K562 (cell line): ENCODE results near the gene DDX41. TPM values are rescaled to one million over a fixed set of nuclear protein-coding genes. Genes with fewer than 3 reads are reported as not detected.

Experiments
- ATAC-seq: fragments of 200-7000 bp; cut with Tn5 transposase; 3 replicates; pipeline ENCODE4 v1.9.1; 2020; ENCODE audit warnings: moderate library complexity
- BruUV-seq: library from RNA; stranded (reverse); fragments of 400-500 nt; replicated peaks from 2 replicates; lab custom pipeline; 2021; lab: Mats Ljungman, UMichigan
- CTCF ChIA-PET: fragments of 300-600 bp; formaldehyde crosslinking; extraction: SDS; loops from one replicate; lab custom pipeline; 2021; ENCODE audit warnings: low intra/inter-chr PET ratio; lab: Yijun Ruan, JAX
- POLR2A ChIA-PET: fragments of 300-600, 350-650 bp; sonication (Branson Sonifier 250); formaldehyde crosslinking; extraction: SDS; loops from one replicate; lab custom pipeline; 2021; ENCODE audit warnings: antibody characterized with exemption, inconsistent platforms; lab: Yijun Ruan, JAX
- DNase-seq, 4 experiments: peaks; one replicate each; pipeline versions ENCODE4 v3.0.0 to v3.0.0-alpha.2; 2011 to 2018; ENCODE audit warnings: low spot score in 3 of 4, mixed read lengths in 3 of 4; ENCODE audit errors: extremely low read depth in 1 of 4
- FAIRE-seq: peaks from 2 replicates; lab custom pipeline; 2011; peaks lifted over from hg19 to GRCh38; lab: Jason Lieb, UNC
- H2AFZ ChIP-seq: 2 replicates; pipeline ENCODE4 v1.6.0; 2011; ENCODE audit warnings: low read depth, low read length, control low read depth, inconsistent platforms
- H3K27ac ChIP-seq: fragments of 200-600 bp; 3 replicates; pipeline ENCODE4 v1.8.0; 2011; ENCODE audit warnings: low read depth, mild to moderate bottlenecking, control low read depth, inconsistent platforms, low read length, moderate library complexity, mixed read lengths; ENCODE audit errors: extremely low read depth
- H3K27me3 ChIP-seq, 2 experiments: fragments of 300-600 bp in 1 of 2; 2 replicates in 1 of 2; 3 replicates in 1 of 2; pipeline versions ENCODE4 v1.6.0 to v1.8.0; 2011; ENCODE audit warnings: inconsistent platforms in 2 of 2, low read length in 2 of 2, mild to moderate bottlenecking in 1 of 2, mixed read lengths in 1 of 2, moderate library complexity in 1 of 2; ENCODE audit not compliant: control insufficient read depth in 2 of 2, insufficient read depth in 2 of 2
- H3K36me3 ChIP-seq: fragments of 300-600 bp; 3 replicates; pipeline ENCODE4 v1.8.0; 2011; ENCODE audit warnings: mild to moderate bottlenecking, low read length, inconsistent platforms; ENCODE audit not compliant: control insufficient read depth, insufficient read depth
- H3K4me1 ChIP-seq, 2 experiments: fragments of 200-600 bp in 1 of 2; replicated peaks in 1 of 2; 2 replicates in 1 of 2; 3 replicates in 1 of 2; pipeline versions ENCODE4 v1.5.1 to v1.8.0; 2011; ENCODE audit warnings: inconsistent platforms in 2 of 2, low read length in 2 of 2, mild to moderate bottlenecking in 1 of 2, mixed read lengths in 1 of 2, moderate library complexity in 1 of 2; ENCODE audit not compliant: control insufficient read depth in 2 of 2, insufficient read depth in 2 of 2
- H3K4me2 ChIP-seq: 2 replicates; pipeline ENCODE4 v1.6.1; 2011; ENCODE audit warnings: low read length, control low read depth, inconsistent platforms, mixed read lengths; ENCODE audit not compliant: insufficient read depth
- H3K4me3 ChIP-seq: fragments of 200-600 bp; sonication (generic), shearing (Covaris generic); 2 replicates; pipeline ENCODE4 v1.5.1; 2016; ENCODE audit warnings: control low read depth, inconsistent platforms
- H3K79me2 ChIP-seq: fragments of 200-600 bp; 3 replicates; pipeline ENCODE4 v1.8.0; 2011; ENCODE audit warnings: low read length, inconsistent platforms; ENCODE audit not compliant: control insufficient read depth, insufficient read depth
- H3K9ac ChIP-seq, 2 experiments: 2 replicates each; pipeline versions ENCODE4 v1.6.0 to v1.6.1; 2011; ENCODE audit warnings: low read depth in 2 of 2, low read length in 2 of 2, control low read depth in 1 of 2, inconsistent platforms in 1 of 2, mild to moderate bottlenecking in 1 of 2, mixed read lengths in 1 of 2; ENCODE audit not compliant: insufficient read depth in 1 of 2
- H3K9me1 ChIP-seq: one replicate; pipeline ENCODE4 v1.6.0; 2011; ENCODE audit warnings: inconsistent platforms, mild to moderate bottlenecking, low read length, moderate library complexity; ENCODE audit not compliant: control insufficient read depth, insufficient read depth
- H3K9me3 ChIP-seq: replicated peaks from 2 replicates; pipeline ENCODE4 v1.5.1; 2011; ENCODE audit warnings: low read depth, low read length, inconsistent platforms; ENCODE audit not compliant: control insufficient read depth, insufficient read depth
- H4K20me1 ChIP-seq: replicated peaks from 2 replicates; pipeline ENCODE4 v1.6.1; 2011; ENCODE audit warnings: low read length, inconsistent platforms, mixed read lengths; ENCODE audit not compliant: control insufficient read depth, insufficient read depth
- ATF6 ChIP-seq: sonication (generic); formaldehyde crosslinking; IDR thresholded peaks from 2 replicates; pipeline ENCODE4 v1.4.0; 2020; ENCODE audit warnings: mild to moderate bottlenecking, missing genetic modification reagents
- ETS2 ChIP-seq: IDR thresholded peaks from 2 replicates; pipeline ENCODE4 v1.6.1; 2016; ENCODE audit warnings: borderline replicate concordance, missing genetic modification characterization, mild to moderate bottlenecking, moderate library complexity, missing compliant biosample characterization; ENCODE audit not compliant: poor library complexity, severe bottlenecking
- KAT8 ChIP-seq: fragments of 450-650 bp; IDR thresholded peaks from 2 replicates; pipeline ENCODE4 v1.6.1; 2016; ENCODE audit warnings: low read depth, mild to moderate bottlenecking
- KHSRP ChIP-seq: fragments of 450-650 bp; IDR thresholded peaks from 2 replicates; pipeline ENCODE4 v1.6.1; 2017
- POLR2B ChIP-seq: fragments of 450-650 bp; IDR thresholded peaks from 2 replicates; pipeline ENCODE4 v1.6.1; 2018; ENCODE audit warnings: low read depth; ENCODE audit not compliant: partially characterized antibody
- POLR2G ChIP-seq: fragments of 200-400 bp; formaldehyde crosslinking; IDR thresholded peaks from 2 replicates; pipeline ENCODE4 v1.6.1; 2017; ENCODE audit warnings: low read depth, mild to moderate bottlenecking, antibody characterized with exemption, low read length, moderate library complexity
- SAP30 ChIP-seq: fragments of 200-600 bp; sonication (generic); IDR thresholded peaks from 2 replicates; pipeline ENCODE4 v1.6.1; 2012; ENCODE audit warnings: borderline replicate concordance, low read depth, mild to moderate bottlenecking, moderate library complexity, low read length, control low read depth, inconsistent platforms; ENCODE audit not compliant: insufficient read depth, poor library complexity, severe bottlenecking
- TOE1 ChIP-seq, 2 experiments: fragments of 450-650 bp in 1 of 2; sonication (generic) in 1 of 2; formaldehyde crosslinking in 1 of 2; IDR thresholded peaks; 2 replicates each; pipeline versions ENCODE4 v1.7.1 to v1.8.0; 2016 to 2022; ENCODE audit warnings: borderline replicate concordance in 2 of 2, mild to moderate bottlenecking in 2 of 2, antibody characterized with exemption in 1 of 2, inconsistent platforms in 1 of 2, low read depth in 1 of 2, missing genetic modification reagents in 1 of 2, moderate library complexity in 1 of 2
- ZKSCAN8 ChIP-seq: fragments of 200-800 bp; sonication (Bioruptor generic); IDR thresholded peaks from 2 replicates; pipeline ENCODE4 v1.6.1; 2016; ENCODE audit warnings: missing genetic modification characterization, missing compliant biosample characterization
- ZNF174 ChIP-seq: fragments of 250-450 bp; sonication (Bioruptor Pico); IDR thresholded peaks from 2 replicates; pipeline ENCODE4 v1.4.0; 2020; ENCODE audit warnings: mild to moderate bottlenecking
- ZSCAN32 ChIP-seq: fragments of 450-650 bp; formaldehyde crosslinking; IDR thresholded peaks from 2 replicates; pipeline ENCODE4 v1.4.0; 2020; ENCODE audit warnings: mild to moderate bottlenecking, moderate library complexity
- WGBS: fragments of 100-300 bp; shearing (Covaris generic); methylation state at CpG from one replicate; pipeline ENCODE4 v1.1.6; 2016; ENCODE audit warnings: low coverage, mixed read lengths; ENCODE audit not compliant: insufficient coverage; ENCODE audit errors: missing lambda C conversion rate; 5-methylcytosine and 5-hydroxymethylcytosine counted together
- in situ Hi-C: fragments of 300-500 bp; cut with MboI; formaldehyde crosslinking; loops from 4 replicates; pipeline ENCODE4 v1.15.0; 2018; ENCODE audit warnings: inconsistent platforms, mixed read lengths
- intact Hi-C: fragments of 100-400 bp; cut with micrococcal nuclease; formaldehyde crosslinking; loops from 2 replicates; pipeline ENCODE4 v1.14.2; 2022
- polyA plus RNA-seq, 8 experiments: library from polyadenylated mRNA; depleted of rRNA in 4 of 8; stranded (reverse) in 5 of 8; unstranded in 3 of 8; fragments of >200 nt; fragmentation: Nextera tagmentation in 2 of 8; fragmentation: Illumina TruSeq in 1 of 8; extraction: Ambion mirVana in 2 of 8; extraction: Trizol in 1 of 8; gene quantifications; 2 replicates each; pipeline versions ENCODE4 v1.2.1 to v1.2.3, GENCODE V29; 2011 to 2014; ENCODE audit warnings: inconsistent platforms in 1 of 8, missing spikeins in 1 of 8
- total RNA-seq, 7 experiments: library from RNA; depleted of rRNA in 6 of 7; stranded (reverse); fragments of >200 nt in 6 of 7; fragmentation: Illumina TruSeq in 2 of 7; extraction: Trizol in 2 of 7; gene quantifications; 2 replicates each; pipeline versions ENCODE4 v1.2.1 to v1.2.3, GENCODE V29; 2011 to 2021; ENCODE audit warnings: low replicate concordance in 1 of 7

DDX41 gene
- total and polyA plus RNA-seq, 9 of the 15 experiments (the other 6 are each of a cell fraction or from before 2014, with no cell fraction given): 38.2 to 284 (median 116) TPM

DNA sequence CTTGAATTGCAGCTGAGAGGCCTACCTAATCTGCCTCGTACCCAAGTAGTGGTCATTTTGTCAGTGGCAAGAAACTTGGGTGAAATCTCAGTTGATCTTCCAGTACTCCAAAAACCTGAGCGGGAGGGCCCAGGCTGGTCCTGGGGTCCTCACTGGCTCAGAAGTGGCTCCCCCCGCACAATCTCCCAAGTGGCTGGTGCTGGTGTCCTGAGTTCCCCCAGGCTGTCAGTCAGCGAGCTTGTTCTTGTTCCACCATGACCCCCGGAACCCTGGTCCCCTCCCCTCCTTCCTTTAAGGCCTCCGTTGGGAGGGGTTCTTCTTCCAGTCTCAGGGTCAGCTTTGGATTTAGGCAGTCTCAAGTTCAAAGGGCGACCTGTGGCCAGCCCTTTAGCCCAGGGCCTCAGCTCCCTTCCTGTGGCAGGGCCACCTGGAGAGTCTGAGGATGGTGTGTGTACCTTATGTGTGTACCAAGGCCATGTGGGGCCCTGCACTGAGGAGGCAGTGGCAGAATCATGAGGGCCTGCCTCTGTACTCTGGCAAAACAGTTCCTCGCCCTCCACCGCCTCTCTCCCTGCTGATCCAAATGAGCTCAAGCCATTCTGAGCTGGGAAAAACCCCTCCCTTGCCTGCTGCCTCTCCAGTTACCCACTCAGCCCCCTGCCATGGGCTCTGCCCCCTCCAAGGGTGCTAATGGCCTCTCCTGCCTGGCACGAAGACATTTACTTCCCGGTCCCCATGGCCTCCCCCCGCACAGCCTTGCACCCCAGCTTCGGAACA, 38.9 kb downstream of the DDX41 start:
- CTCF ChIA-PET: no interaction called here
- intact Hi-C loops: no loop called here

DNA sequence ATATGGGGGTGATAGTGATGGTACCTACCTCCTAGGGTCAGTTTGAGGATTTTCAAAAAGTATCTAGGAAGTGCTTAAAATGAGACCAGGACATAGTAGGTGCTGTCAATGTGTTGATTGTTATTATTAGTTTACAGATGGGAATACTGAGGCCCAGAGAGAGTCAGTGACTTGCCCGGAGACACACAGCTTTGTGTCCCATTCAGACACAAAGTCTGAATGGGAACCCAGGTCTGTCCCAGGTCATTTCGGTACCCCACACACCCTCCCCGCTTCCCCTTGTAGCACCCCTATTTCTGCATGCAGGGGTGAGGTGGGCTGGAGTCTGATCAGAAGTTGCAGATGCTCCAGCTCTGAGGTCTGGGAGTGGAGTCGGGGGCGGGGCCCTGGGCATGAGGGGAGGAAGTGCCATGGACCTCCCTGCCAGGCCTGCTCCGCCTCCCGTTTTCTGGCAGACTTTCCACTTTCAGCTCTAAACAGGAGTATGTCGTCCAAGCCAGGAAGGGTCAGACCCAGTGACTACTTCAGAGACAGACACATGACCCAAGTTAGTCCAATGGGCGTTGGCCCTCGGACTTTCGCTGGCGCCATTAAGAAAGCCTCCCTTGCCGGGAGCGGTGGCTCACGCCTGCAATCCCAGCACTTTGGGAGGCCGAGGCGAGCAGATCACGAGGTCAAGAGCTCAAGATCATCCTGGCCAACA, 40.1 kb downstream of the DDX41 start:
- Histone ChIP-seq H3K4me2 (no peak overlapping the region), H4K20me1 (no peaks in the 10 kb centered on the region), H3K9ac (no peak overlapping the region), H3K27ac (peak overlapping the region; percentile 45; the same call in 2 of the 3 replicates), H3K9me1 (no peaks in the 10 kb centered on the region), H3K36me3 (peaks cover 12% of the 10 kb centered on the region; the same call in 2 of the 3 replicates), H3K9me3 (no peaks in the 10 kb centered on the region), H3K79me2 (peaks cover 12% of the 10 kb centered on the region), H3K4me3 (no peak overlapping the region), H3K4me1 (peaks cover 35 to 56% of the 10 kb centered on the region in 2 experiments), H3K27me3 (no peaks in the 10 kb centered on the region), H2AFZ (peak overlapping the region; percentile 56; the same call in 1 of the 2 replicates)
- ChIA-PET POLR2A (interaction anchor here (0.6 to 5.4 kb wide), 11 partner anchors 9 to 482 kb away, joined by 3 to 30 read pairs (median 4); no protein-coding TSS in a partner anchor), CTCF (no interaction called here)
- BruUV-seq: no TSS peak
- ATAC-seq (no peak), DNase-seq (peak in 1 of 4 experiments; percentile 31), FAIRE-seq (peak; percentile 73)
- intact Hi-C loops: no loop called here
- in situ Hi-C loops: no loop called here
- WGBS: 59% methylated on average over 17 of the region's 18 CpGs
- TF ChIP-seq KAT8: no peak
- no peak for TF ChIP-seq KHSRP
- no peak for TF ChIP-seq SAP30
- no peak for TF ChIP-seq TOE1 (IDR thresholded peaks at IDR 0.05; ENCODE audit: borderline replicate concordance)
- TF ChIP-seq TOE1 (CRISPR knock-in tag; IDR thresholded peaks at IDR 0.05; ENCODE audit: borderline replicate concordance, low read depth): no peak
- no peak for TF ChIP-seq ETS2 (tag)
- no peak for TF ChIP-seq ZSCAN32
- no peak for TF ChIP-seq ZNF174 (CRISPR knock-in tag)
- TF ChIP-seq ATF6: no peak

More for the DNA sequence above, 38.9 kb downstream of the DDX41 start:
- Histone ChIP-seq H2AFZ (no peak overlapping the region), H3K27ac (0 out of 3 replicates have a peak overlapping the region, but pooled peaks have one; percentile 31), H3K9ac (peak overlapping the region in 1 of 2 experiments; percentile 68; a peak in 2 of 4 replicates), H3K4me2 (no peak overlapping the region), H3K9me1 (no peaks in the 10 kb centered on the region), H3K79me2 (peaks cover under 1% of the 10 kb centered on the region; the same call in 1 of the 3 replicates), H3K4me1 (peaks cover 35 to 44% of the 10 kb centered on the region in 2 experiments), H3K9me3 (no peaks in the 10 kb centered on the region), H3K27me3 (no peaks in the 10 kb centered on the region), H3K4me3 (no peak overlapping the region), H3K36me3 (peaks cover 9% of the 10 kb centered on the region; the same call in 2 of the 3 replicates), H4K20me1 (no peaks in the 10 kb centered on the region)
- BruUV-seq: no TSS peak
- FAIRE-seq: no peak
- no peak for ATAC-seq
- no peak for DNase-seq
- WGBS: 90% methylated on average over 12 of the region's 13 CpGs
- POLR2A ChIA-PET: interaction anchor here (0.6 to 5.4 kb wide), 12 partner anchors 8 to 404 kb away, joined by 3 to 30 read pairs (median 4); partner anchors contain the start of gene DOK3
- in situ Hi-C loops: no loop called here
- TF ChIP-seq ZKSCAN8 (CRISPR knock-in tag): 0 out of 2 replicates have a peak, but pooled peaks have one; percentile 23
- TF ChIP-seq POLR2G: peak; percentile 51; the same call in 1 of the 2 replicates
- TF ChIP-seq POLR2B: no peak
